ENCODE results near the gene ODAD3. TPM values are rescaled to one million over a fixed set of nuclear protein-coding genes. Genes with fewer than 3 reads are reported as not detected.
"Not testable (repeated sequence)": the region's sequence is repeated elsewhere in the genome, so short reads cannot be mapped to it uniquely, and the experiment has no call there.

Gene ODAD3
- total RNA-seq, 1 donor from 2014 or later, result 0.78 TPM

DNA sequence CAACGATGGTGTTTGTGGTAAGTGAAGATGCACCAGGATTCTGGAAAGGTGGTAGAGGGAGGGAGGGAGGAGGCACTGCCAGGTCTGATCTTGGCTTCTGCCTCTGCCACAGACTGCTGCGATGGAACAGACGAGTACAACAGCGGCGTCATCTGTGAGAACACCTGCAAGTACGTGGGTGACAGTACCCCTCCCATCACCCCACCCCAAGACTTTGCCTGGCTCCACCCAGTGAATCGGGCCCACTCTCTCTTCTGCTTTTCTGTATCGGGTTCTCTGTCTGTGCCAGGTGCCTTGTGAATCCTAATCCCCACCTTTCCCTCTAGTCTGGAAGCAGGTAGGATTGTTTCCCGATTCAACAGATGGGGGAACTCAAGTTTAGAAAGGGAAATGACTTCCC is 3.0 kb upstream of the ODAD3 start:
- no peak for DNase-seq (ENCODE audit: low spot score)

DNA sequence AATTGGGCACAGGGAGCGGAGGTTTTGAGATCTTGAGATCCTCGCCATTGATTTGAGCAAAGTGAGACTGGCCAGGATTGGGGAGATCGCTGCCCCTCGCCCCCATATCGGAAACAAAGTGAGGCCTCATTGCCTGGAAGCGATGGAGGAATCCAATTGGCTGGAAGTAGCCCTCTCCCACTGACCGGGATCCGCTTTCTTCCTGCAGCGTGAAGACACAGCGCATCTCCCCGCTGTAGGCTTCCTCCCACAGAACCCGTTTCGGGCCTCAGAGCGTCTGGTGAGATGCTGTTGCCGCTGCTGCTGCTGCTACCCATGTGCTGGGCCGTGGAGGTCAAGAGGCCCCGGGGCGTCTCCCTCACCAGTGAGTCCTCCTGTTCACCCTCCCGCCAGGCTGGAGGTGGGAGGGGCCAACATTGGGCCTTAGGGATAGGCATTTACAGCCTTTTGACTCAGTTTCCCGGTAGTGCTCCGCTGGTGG is 952 bp upstream of the ODAD3 start:
- no peak for DNase-seq (ENCODE audit: low spot score)

DNA sequence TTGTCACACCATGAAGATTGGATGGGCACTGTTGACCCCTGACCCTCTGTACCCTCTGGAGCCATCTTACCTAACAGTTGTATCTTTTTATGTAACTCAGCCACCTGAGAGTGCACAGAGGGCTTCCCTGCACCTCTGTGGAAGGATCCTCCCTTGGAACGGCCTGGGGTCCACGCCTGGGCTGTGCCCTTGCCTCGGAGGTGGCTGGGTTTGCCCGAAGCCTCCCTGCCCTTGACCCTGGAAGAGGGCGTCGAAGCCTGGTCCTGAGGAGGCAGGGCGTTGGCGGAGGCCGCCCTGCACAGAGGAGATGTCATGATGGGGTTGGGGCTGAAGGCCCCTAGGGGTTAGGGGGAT is 241 bp downstream of the ODAD3 start:
- DNase-seq (ENCODE audit: low spot score), result no peak

DNA sequence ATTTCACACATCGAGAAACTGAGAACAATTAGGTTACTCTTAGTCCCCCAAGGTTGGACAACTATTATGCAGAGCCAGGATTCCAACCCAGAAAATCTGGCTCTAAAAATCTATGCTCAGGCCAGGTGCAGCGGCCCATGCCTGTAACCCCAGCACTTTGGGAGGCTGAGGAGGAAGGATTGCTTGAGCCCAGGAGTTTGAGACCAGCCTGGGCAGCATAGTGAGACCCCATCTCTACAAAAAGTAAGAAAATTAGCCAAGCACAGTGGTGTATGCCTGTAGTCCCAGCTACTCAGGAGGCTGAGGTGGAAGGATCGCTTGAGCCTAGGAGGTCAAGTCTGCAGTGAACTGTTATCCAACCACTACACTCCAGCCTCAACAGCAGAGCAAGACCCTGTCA is 1.4 kb downstream of the ODAD3 start:
- not testable (repeated sequence) for DNase-seq (ENCODE audit: low spot score)

DNA sequence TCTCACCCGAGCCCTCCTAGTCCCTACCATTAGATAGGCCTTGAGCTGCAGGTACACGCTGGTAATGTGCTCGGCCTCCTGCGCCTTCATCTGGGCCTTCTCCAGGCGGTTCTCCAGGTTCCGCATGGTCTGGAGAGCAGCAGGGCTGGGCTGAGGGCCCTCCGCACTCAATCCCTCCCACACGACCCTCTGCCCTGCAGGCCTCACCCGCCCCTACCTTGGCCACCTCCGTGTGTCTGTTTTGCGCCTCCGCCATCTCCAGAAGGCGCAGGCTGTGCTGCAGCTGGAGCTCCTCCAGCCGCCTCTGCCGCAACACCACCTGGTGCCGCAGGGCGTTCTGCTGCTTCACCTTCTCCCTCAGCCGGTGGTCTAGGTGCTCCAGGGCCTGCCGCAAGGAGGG is 8.3 kb downstream of the ODAD3 start:
- DNase-seq (ENCODE audit: low spot score), result no peak

DNA sequence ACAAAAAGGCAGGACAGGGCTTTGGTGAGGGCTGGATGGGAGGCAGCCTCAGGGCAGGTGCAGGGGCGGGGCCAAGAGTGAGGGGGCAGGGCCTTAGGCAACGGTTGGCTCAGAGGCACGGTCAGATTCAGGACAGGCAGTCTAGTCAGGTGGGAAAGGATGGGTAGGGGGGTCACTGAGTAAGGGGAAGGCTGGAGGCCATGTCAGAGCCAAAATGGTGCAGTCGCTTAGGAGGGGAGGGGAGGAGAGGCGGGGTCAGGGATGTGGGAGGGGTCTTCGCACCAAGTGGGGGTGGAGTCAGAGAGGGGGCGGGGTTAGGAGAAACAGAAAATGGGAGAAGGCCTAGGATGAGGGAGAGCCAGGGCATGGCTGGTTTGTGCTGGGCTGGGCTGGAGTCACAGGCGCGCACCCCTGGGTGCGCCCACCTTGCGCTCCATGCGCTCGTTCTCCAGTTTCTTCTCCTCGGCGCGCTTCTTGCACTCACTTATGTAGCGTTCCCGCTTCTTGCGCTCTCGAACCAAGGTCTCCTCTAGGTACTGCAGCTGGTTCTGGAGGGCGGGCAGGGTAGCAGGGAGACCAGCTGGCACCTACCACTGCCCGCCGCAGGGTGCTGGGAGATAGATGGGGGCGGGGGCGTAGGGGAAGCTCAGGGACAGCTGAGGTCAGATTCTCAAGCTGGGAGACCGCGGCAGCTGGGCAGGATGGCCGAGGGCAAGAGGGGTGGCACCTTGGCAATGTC is 9.0 kb downstream of the ODAD3 start:
- no peak for DNase-seq (ENCODE audit: low spot score)

DNA sequence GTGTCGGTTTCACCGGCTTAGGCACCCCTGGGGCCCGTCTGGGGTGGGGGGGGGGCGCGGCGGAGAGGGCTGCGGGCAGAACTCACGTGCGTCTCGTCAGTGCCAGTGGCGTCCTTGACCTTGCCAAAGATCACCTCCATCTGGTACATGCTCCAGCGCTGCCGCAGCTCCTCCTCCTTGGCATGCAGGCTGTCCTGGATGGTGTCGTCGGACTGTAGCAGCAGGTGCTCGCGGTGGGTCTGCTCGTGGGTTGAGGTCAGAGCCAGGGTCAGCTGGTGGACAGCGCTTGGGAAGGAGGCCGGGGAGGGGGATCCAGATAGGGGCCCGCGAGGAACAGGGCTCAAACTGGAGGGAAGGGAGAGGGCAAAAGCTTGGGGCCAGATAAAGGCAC is 11.1 kb downstream of the ODAD3 start:
- DNase-seq (ENCODE audit: low spot score), result no peak

DNA sequence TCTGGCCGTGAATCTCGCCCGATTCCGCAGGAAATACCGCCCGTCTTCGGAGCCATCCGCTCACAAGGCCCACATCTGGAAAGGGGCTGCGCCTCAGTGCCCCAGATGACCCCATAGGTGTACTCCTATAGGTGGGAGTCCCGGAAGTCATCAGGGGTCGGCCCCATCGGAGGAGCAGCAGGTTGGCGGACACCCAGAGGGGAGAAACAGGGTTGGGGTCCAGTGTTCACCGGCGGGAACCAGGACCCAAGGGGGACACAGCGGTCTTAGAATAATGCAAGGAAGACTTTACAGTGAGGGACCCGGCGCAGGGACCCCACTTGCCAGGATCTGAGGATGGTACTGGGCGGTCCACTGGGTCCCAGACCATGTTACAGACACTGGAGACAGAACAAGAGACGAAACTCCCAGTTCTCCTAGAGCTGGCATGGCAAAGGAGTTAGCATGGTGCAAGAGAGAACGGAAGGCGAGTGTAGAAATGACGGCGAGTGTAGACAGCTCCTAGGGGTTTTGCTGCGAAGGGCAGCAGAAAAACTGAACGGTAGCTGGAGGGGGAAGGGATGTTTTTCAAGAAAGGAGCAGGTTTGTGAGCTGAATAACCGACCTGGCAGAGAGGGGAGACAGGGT is 11.6 kb downstream of the ODAD3 start:
- DNase-seq (ENCODE audit: low spot score), result no peak

DNA sequence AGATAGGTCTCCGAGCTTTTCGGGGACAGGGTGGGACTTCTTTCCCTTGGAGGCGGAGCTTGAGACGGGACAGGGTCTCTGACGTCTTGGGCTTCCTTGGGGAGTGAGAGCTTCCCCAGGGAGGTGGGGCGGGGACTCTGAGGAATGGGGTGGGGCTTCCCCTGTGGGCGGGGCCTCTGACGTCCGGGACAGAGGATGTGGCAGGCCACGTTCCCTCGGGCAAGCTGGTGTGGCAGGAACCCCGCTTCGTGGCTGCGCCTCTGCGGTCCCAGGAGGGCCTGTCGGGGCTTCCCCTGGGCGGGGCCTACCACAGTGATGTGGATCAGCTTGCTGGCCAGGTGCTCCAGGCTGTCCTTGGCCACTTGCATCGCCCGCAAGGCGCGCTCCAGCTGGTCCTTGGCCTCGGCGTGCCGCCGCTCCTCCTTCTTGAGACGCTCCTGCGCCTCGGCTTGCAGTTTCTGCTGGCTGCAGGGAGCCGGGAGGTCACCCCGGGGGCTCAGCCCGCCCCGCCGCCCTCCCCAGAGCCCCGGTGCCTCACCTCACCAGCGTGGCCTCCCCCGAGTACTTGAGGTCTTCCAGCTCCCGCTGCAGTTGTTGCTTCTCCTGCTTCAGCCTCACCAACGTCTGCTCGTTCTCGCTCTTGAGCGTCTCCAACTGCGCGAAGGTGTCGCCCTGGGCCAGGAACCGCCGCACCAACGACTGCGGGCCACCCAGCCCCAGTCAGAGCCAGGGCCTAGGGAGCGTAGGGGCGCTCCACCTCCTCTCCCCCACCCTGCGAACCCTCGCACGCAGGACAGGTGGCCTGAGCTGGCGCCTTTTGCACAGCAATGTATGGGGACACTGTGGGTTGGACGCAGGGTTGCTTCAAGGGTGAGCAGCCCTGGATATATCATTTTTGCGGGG is 12.5 kb downstream of the ODAD3 start:
- peak; percentile 87 for DNase-seq (ENCODE audit: low spot score)

DNA sequence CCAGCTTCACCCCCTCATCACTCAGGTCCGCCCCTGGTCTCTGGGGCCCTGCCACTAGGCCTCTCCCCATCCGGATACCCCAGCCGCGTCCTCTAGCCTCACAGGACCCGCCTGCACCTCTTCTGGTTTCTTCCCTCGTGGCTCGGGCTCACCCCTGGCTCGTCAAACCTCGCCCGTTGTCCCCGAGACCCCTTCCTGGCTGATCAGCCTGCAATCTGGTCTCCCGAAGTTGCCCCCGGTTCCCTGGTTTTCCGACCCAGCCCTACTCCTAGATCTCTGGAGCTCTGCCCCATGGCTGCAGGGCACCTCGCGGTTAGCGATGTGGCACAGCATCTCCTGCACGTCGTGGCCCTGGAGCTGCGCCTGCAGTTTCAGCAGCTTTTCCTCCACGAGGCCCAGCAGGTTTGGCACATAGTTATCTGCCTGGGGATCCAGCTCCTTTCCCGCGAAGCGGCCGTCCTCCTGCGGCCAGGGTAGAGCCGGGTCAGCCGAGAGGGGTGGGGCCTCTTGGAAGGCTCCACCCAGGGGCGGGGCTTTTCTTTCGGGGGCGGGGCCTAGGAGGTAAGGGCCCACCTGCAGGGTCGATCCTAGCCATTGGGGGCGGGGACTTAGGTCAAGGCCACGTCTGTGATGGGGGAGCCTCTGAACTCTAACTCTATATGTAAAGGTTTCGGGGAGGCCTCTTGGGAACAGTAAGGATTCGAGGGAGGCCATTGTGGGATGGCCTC is 13.4 kb downstream of the ODAD3 start:
- peak; percentile 65 for DNase-seq (ENCODE audit: low spot score)

DNA sequence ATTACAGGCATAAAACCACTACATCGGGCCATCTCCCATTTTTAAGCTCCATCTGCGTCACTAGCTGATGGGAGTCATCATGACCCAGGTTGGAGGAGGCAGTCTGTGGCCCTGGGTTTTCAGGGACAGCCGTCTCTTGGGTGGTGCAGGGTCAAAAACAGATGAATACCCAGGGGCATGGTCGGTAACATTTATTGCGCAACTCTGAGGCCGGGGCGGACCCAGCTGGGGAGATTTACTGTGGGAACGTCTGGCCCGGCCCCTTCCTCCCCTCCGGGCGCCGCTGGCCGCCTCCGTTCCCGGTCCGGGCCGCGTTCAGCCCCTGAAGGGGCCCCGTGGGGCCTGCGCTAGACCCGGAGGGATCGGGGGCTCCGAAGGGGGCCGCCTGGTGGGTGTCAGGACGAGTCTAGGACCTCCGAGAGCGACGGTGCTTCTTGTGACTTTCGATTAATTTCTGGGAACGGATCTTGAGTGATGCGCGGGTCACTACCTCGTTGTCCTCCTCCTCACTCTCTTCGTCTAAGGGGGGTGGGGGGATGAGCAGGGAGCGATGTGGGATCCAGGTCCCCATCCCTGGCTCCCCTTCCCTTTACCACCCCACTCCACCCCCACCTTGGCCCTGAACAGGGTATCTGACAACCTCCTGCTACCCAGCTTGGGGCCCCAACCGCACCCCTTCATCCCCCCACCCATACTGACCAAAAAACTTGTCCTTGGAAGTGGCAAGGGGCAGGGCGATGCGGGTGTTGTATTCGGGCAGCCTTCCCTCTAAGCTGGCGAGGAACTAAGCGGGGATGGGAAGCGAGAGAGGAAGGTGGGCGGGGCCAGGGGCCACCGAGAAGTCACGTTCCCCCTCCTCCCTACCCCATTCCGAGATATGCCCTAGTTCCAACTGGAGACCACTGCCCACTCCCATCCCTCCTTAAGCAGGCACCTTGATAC is 14.2 kb downstream of the ODAD3 start:
- DNase-seq (ENCODE audit: low spot score), result no peak

DNA sequence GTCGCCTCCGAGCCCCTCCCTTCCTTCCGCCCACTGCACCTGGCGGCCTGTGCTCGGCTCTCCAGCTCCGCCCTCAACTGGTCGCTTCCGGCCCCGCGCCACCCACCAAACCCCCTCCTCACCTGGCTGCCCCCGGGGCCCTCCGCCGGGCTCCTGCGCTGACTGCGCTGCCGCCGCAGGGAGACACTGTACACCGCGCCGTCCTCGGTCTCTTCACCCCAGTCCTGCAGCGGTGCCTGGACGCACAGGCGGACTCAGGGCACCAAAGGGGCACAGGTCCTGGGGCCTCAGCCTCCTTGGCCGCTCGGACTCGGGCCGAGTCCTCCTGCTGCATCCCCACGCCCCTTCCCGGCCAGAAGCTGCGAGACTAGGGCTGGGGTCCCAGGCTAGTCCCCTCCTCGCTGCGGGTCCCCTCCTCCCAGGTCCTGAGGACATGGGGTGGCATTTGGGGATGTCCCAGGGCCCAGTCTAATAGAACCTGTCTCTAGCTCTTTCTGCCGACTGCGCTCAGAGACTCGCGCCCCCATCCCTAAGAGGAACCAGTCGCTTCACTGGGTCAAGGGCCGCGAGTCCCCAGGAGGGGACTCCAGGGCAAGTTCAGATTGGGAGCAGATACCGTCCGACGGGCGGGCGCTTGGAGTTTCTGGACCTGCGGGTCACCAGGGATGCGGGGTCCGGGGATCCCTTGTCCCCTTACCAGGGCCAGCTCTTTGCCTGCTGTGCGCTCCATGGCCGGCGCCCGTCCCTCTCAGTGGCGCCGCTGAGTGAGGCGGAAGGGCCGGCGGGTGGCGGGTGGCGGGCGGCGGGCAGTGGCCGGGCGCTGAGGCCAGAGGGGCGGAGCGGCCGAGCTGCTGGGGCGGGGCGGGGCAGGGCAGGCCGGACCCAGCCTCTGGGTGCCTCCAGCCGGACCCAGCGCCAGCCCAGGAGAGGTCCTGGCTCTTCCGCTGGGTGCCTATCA is 16.1 kb downstream of the ODAD3 start, which contains the start of gene RGL3:
TSS of gene RGL3 (minus strand) at position 766 of the 958 bp plus-strand sequence. CDS start at position 730, 36 bp downstream.
- DNase-seq (ENCODE audit: low spot score), result no peak

DNA sequence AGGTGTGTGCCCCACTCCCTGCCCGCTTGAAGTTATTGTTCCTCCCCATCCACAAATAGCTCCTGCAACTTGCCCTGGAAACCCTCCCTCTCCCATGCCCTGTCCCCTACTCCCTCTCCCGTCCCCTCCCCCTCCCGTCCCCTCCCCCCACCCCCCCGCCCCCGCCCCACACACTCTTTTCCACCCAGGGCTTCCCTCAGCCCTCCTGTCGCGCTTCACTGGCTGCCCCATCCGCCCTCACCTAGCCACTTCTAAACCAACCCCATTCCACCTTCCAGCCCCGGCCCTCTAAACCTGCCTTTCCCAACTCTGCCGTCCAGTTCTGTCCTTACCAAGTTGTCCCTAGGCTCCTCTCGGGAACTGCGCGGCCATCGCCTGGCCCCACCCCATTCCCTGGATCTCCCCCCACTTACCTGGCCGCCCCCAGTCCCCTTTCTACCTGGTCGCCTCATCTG is 16.8 kb downstream of the ODAD3 start:
- no peak for DNase-seq (ENCODE audit: low spot score)

DNA sequence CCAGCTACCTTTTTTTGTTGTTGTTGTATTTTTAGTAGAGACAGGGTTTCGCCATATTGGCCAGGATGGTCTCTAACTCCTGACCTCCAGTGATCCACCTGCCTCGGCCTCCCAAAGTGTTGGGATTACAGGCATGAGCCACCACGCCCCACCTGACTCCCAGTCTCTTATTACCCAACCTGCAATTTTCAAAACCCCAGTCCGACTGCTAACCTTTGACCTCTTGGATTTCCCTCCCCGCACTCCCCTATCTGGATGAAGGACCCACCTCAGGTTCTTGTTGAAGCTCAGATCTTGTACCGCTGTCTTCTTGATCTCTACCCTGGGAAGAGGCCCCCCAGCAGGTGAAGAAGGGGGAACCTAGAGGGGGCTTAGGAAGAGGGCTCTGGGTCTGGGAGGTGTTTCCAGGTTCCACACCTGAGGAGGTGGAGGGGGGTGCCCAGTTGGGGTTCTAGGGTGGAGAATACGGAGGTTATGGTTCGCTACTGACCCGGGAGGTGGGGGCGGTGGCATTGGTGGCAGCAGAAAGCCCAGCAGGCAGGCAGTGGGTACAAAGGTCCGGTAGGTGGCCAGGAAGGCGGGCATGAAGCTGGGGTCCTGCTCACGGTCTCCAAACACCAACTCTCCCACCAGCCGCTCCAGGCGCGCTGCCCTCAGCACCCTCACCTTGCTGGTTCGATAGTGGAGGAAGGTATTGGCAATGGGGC is 18.4 kb downstream of the ODAD3 start:
- DNase-seq (ENCODE audit: low spot score), result no peak

DNA sequence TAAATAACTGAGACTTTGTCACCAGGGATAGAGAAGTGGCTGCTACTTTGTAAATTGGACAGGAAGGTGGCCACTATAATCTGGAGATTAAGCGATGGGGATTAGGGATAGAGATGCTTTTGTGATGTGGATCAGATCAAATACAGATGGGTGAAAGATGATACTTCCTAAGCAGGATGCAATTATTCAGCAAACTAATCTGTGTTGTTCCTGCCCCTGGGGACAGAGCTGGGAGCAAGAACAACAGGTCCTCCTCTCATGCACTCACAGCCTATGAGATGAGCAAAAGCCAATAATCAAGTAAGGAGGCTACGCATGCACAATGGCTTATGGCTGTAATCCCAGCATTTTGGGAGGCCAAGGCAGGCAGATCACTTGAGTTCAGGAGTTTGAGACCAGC is 20.4 kb downstream of the ODAD3 start:
- DNase-seq (ENCODE audit: low spot score), result no peak

DNA sequence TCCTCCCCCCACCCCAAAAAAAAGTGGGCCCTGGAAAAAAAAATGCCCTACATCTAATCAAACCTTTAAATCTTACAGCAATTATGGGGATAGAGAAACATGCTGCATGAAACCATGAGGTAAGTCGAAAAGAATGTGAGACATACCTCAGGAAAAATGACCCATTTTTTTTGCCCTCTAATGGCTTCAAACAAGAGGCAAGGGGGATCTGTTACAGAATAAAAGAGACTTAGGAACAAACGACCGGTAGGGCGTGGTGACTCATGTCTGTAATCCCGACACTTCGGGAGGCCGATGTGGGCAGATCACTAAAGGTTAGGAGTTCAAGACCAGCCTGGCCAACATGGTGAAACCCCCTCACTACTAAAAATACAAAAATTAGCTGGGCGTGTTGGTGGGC is 24.2 kb downstream of the ODAD3 start:
- DNase-seq (ENCODE audit: low spot score), result no peak

DNA sequence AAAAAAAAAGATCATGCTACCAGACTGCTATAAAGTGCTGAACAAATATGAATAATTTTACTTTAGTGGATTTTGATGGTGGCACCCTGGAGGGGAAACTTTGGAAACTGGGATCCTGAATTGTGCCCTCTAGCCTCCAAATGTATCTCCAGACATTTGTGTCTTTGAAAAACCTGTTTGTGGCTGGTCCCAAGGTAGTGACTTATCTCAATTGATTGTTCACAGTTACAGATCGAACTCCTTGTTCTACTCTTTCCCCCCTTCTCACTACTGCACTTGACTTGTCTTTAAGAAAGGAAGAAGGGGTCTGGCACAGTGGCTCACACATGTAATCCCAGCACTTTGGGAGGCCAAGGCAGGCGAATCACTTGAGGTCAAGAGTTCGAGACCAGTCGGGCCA is 26.3 kb downstream of the ODAD3 start:
- DNase-seq (ENCODE audit: low spot score), result no peak

DNA sequence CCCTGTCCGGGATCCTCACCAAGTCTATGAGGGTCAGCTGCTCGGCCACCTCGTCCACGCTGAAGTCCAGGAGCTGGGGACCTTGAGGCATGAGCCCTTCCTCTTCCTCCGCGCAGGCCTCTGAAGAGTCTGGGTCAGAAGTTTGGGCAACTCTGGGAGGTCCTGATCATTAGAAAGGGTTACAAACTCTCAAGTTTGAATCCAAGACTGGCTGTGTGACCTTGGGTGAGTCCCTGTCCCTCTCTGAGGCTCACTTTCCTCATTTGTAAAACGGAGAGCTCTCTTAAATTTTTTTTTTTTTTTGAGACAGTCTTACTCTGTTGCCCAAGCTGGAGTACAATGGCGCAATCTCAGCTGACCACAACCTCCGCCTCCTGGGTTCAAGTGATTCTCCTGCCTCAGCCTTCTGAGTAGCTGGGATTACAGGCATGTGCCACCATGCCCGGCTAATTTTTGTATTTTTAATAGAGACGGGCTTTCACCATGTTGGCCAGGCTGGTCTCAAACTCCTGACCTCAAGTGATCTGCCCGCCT is 28.2 kb downstream of the ODAD3 start:
- not testable (repeated sequence) for DNase-seq (ENCODE audit: low spot score)
